CD4-positive, alpha-beta T cell treated with Interleukin-15 for 4 hours (primary cell): Measurements from ENCODE around the gene MEGF10.

Source experiments
- DNase-seq: peaks from one replicate; pipeline ENCODE4 v3.0.0-alpha.2; 2020; ENCODE audit warnings: low spot score

Gene MEGF10

DNA sequence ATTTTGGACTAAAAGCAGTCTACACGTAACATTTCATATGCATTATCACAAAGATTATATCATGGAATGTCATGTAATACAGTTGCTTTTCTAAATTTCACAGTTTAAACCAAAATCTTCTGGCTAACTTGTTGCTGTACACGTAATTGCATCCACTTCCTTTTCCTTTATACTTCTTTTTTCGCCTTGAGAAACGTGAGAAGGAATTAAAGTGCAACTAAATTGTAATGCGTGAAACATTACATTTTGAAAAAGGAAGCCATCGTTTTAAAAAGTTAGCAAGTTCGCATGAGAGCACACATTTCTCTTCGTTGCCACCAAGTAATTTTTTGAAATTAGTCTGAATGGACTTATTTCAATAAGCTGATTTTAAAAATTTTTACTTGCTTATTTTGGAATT is 80.0 kb downstream of the MEGF10 start:
- no peak for DNase-seq

DNA sequence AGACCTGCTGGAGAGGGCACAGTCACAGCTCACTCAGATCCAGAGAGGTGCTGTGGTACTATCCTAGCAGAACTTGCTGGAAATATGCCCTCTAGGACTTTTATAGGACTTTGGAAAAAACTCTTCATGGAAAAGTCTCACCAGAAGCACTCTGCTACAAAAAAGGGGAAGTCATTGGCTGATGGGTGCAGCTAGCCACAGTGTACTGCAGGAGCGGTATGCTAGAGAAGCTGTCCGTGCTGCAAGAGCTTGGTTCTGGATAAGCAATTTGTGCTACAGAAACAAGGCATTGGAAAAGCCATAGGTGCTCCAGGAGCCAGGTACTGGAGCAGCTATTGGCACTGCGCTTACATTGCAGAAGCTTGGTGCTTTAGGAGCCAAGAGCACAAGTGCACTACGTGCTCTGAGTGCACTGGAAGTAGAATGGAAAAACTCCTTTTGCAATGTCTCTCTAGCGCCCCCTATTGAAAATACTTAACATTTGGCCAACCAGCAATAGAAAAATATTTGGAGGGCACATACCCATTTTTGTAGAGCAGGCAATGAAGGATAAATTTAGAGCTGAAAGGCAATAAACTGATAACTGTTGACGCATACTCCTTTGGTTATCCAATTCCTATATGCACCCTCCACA is 83.4 kb downstream of the MEGF10 start:
- no peak for DNase-seq

DNA sequence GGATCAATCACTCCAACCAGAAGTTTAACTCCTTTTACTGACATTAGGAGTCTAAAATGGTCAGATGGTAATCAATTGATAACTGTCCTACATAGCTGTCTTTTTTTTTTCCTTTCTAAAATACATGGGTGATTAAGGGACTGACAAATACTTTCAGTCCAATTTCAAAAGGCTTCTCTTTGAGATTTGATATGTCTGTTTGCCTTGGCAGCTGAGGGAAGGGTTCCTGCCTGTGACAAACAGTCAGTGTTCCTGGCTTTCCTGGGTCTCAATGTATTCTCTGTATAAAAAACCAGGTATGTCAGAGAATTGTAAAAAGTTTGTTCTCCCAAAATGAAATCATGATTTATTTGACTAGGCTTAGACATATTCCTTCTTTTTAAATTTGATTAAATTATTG is 84.5 kb downstream of the MEGF10 start:
- DNase-seq, result no peak

DNA sequence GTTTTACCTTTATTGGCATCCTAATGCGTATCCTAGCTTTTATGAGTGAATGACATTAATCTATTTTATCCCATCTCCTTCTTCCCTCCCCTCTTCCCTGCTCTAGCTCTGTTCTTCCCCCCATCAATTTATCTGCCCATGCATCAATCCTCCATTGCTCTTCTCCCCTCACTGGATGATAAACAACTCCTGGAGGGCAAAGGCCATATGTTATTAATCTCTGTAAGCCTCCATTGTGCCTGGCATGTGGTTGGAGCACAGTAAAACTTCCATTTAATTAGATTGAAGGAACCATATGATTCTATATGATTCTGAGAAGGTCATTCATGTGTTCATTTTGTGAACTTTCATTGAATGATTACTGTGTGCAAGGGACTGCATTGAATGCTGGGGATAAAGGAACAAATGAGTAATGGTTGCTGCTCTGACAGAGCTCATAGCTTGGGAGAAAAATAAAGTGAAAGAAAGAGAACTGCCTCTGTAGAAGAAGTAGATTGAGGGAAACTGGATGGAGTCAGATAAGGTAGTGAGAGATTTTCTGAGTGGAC is 85.0 kb downstream of the MEGF10 start:
- no peak for DNase-seq

DNA sequence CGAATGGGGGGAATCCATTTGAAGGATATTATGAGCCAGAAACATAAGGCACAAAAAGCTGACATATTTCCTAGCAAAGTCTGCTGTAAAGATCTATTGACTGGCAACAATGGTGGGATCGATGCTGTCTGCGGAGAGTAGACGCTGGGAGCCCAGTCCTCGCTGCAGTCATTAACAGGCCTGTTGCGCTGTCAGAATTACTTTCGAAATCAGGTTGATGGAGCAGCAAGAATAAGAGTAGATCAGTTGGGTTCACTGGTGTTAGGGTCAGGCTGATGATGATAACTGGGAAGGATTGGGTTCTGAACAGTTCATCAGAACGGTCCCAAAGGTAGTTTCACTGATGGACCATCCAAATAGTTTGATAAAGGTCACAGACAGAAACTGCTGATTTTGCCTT is 87.1 kb downstream of the MEGF10 start:
- no peak for DNase-seq

DNA sequence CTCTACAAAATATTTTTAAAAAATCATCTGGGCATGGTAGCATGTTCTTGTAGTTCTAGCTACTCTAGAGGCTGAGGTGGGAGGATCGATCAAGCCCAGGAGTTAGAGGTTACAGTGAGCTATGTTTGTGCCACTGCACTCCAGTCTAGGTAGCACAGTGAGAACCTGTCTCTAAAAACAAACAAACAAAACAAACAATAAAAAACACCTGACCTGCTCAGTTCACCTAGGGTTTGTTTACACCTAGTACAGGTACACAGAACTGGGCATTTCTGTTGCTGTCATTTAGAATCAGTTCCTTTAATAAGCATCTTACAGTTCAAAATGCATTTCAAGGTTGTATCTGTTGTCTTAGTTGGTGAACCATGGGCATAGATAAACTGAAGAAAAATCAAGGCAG is 95.3 kb downstream of the MEGF10 start:
- no peak for DNase-seq

DNA sequence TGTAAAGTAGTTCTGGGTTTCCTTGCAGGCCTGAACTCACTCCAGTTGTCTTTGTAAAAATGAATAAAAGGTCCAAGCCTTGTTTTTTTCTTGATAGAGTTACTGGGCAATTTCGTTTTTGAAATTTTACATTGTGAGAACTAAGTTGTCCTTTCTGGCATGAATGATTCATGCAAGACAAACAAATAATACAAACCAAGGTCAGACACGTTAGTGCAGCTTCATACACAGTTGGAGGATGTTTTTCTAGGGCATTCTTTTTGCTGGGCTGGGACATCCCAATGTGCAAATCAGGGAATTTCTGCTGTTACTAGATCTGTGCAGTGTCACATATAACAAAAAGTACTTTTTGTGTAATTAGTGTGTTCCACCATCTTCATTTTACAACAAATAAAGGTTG is 96.0 kb downstream of the MEGF10 start:
- DNase-seq, result no peak

DNA sequence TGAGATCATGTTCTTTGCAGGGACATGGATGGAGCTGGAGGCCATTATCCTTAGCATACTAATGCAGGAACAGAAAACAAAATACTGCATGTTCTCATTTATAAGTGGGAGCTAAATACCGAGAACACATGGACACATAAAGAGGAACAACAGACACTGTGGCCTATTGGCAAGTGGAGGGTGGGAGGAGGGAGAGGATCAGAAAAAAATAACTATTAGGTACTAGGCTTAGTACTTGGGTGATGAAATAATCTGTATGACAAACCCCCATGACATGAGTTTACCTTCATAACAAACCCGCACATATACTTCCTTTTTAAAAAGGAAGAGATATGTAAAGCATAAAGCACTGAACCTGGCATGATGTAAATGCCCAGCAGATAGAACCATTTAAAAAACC is 99.0 kb downstream of the MEGF10 start:
- no peak for DNase-seq

DNA sequence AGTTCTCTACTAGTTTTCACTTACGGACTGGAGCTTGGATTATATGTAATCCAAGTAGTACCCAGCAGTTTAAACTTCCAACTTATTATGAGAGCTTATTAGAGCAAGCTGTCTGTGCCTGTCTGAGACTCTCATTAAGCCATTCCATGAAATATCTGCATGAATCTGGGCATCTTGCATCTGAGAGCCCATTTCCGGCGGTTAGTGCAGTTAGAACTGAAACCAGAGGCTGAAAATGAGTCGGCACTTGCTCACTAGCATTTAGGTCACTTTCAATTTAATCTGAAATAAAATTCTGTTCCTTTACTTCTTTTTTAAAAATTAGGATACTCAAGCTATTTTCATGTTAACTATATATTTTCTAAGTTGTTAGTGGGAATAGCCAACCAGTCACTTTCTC is 102.2 kb downstream of the MEGF10 start:
- no peak for DNase-seq

DNA sequence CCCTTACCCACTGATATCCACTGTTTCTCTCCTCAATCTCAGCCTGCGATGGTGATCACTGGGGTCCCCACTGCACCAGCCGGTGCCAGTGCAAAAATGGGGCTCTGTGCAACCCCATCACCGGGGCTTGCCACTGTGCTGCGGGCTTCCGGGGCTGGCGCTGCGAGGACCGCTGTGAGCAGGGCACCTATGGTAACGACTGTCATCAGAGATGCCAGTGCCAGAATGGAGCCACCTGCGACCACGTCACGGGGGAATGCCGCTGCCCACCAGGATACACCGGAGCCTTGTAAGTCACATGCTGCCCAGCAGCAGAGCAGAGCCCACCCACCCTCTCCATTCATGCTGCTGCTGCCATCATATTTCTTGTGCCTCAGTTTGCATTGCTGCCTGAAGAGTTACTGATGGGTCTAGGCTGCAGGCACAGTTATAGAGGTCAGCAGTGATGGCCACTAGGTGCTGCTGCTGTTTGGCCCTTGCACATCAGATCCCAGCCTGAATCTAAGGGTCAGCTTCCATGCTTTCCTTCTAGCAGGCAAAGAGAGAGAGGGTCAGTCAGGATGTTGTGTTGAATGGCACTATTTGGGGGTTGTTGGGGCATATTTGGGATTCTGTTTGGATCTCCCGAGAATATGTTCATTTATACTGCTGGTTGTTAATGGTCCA is 106.0 kb downstream of the MEGF10 start:
- DNase-seq, result no peak

DNA sequence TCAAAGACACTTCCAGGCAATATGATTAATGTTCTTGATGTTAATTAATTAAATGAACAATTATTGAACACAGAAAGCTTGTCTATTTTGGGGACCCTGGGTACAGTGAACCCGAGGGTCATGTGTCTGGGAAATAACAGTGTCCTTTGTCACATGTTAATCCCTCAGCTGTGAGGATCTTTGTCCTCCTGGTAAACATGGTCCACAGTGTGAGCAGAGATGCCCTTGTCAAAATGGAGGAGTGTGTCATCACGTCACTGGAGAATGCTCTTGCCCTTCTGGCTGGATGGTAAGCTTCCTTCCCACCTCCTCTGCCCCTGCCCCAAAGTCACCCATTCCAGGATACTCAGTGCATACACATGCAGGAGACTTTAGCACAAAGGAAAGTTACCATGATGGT is 107.9 kb downstream of the MEGF10 start:
- no peak for DNase-seq

DNA sequence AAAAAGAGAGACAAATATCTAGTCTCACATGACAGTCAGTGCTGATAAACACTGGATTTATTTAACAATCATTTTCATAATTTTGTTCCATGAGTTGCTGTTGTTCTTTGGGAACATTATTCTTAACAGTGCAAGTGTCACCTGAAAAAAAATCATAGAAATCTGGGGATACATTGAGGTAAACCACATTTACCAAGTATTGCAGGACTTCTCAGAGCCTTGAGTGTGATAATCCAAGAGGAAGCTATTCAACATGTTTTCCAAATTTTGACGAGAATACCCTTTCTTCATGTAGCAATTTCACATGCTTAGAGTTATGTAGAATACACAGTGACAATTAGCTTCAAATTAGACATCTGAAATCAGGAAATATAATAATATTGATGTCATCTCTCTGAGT is 108.5 kb downstream of the MEGF10 start:
- DNase-seq, result no peak

DNA sequence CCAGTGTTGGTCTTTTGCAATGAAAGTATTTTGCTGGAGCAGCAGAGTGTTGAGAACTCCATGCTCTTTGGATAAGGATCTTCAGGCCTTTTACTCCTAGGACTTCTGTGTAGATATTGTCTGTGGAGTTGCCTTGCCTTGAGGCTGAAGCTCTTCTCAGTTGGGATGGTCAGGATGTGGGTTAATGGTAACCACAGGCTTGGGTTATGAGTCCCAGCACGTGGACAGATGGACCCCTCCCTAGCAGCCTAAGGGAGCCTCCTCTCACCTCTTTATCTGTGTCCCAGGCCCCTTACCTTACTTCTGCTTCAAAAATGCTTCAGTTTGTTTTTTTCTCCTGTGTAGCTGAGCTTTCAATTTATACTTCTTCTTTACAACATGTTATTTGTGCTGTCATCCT is 109.9 kb downstream of the MEGF10 start:
- no peak for DNase-seq

DNA sequence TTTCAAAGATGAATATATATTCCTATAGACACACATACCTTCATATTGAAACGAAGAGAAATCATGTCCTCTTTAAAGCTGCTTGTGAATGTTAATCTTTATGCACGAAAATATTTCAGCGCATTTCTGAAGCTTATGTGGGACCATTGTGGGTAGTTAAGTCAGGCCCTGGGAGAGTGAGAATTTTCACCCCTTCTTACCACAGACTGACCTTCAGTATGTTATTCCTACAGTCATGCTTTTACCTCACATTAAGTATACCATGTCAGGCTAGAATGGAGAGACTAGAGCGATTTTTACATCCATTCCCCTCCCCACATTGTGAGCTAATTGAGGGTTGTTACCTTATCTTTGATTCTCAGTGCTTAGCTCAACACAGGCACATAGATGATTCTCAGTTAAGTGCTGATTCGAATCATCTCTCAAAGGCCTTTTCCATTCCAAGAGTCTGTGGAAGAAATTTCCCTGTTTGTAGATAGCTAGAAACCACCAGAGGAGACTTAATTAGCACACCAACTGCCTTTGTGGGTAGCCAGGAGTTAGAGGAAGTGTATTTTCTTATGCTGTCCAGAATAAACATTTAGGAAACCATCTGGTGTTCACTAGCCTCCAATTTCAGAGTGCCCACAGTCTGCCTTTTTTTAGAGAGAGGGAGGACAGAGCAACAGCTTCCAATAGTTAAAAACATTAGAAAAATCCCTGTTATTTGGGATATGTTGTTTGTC is 110.5 kb downstream of the MEGF10 start:
- no peak for DNase-seq

DNA sequence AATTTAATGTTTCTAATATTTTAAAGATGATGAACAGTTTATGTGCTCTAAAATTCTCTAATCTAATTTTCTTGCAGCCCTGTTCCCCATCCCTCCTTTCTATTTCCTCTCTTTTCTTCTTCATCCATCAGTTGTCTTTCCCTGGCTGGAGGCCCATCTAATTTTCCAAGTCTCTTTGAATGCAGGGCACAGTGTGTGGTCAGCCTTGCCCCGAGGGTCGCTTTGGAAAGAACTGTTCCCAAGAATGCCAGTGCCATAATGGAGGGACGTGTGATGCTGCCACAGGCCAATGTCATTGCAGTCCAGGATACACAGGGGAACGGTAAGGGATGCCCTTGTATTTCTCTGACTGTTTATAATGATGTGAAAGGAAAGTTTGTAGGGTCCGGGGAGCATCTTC is 111.8 kb downstream of the MEGF10 start:
- DNase-seq, result no peak

DNA sequence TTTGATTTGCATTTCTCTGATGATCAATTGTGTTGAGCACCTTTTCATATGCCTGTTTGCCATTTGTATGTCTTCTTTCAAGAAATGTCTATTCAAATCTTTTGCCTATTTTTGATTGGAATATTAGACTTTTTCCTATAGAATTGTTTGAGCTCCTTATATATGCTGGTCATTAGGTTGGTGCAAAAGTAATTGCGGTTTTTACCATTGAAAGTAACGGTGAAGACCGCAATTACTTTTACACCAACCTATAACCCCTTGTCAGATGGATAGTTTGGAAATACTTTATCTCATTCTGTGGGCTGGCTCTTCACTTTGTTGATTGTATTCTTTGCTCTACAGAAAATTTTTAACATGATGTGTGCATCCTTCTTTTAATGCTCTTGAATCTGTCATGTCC is 113.6 kb downstream of the MEGF10 start:
- no peak for DNase-seq

DNA sequence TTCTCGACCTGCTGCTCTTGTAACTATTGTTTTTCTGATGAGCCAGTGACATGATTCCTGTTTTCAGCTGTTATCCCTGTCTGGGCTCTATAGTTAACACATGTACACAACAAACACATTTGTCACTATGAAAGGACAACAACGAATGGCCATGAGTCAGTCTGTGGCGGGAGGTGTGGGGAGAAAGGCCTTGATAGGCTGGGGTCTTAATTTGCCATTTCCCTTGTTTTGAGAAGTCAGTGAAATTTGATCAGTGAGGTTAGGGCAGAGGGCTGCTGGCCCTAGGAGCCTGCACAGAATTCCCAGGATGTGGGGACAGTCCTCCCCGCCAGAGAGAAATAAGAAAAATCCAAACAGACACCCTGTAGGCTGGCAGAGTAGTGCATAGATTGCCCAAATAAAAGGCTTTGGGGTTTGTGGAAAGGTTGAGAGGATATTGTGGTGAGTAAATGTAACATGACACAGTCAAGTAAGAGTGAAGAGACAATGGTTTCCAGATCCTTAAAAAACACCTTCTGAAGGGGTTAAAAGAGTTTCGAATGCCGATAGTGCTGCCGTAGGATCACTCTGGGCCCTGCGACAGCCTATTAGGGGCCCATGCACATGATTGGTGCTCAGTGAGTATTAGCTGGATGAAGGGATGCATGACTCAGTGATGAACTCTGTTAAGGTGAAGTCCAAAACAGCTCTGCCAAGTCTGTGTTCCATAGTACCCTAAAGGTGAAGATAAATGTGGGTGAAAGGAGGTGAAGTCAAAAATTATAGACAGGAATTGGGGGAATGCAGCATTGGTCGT is 115.9 kb downstream of the MEGF10 start:
- DNase-seq, result no peak

DNA sequence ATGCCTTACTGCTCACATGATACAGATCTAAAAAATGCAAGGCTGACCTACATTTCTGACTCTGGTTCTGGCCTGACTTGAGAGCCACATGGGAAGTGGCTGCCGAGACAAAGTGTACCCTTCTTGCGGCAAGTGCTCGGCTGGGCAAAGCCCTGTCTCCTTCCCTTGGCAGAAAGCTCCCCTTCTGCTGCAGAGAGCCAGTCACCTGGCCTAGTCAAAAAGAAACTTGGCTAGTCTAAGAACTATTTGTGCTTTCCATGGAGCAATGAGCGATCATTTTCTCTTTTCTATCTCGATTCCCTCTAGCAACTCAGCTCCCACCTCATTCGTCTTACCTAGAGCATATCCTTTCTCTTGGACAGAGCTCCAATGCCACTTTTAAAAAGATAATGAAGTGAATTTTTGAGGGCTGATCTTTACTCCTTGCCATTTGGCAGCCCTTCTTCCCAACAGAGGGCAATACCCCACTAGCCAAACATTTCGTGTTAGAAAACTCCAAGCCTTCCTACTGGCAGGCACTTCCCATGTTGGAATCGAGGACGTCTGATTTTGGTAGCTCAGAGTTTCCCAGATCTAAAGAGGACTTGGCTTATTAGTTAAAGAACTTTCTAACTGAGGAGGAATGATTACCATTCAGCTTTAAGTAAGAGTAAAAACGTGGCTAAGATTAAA is 118.8 kb downstream of the MEGF10 start:
- no peak for DNase-seq

DNA sequence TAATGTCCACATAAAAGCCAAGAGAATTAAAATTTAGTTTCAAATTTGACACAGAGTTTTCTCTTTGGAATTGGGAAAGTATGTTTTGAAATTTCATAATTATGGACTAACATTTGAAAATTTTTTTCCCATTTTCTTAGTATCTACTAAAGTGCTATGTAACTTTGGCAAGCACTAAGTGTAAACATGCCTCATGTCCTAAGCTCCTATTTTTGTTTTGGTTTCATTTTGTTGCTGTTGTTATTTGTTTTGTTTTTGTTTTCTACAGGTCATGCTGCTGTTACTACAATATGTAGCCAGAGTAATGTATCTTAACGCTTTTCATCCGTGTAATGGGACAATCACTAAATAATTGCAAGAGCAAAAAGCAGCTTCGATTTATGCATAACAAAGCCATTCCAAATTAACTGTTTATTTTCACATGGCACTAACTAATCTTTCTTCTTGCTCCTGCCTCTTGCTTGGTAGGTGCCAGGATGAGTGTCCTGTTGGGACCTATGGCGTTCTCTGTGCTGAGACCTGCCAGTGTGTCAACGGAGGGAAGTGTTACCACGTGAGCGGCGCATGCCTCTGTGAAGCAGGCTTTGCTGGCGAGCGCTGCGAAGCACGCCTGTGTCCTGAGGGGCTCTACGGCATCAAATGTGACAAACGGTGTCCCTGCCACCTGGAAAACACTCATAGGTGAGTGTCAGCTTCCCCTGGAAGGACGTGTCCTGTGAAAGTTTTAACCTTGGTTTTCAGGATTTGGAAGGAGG is 119.5 kb downstream of the MEGF10 start:
- DNase-seq, result no peak

DNA sequence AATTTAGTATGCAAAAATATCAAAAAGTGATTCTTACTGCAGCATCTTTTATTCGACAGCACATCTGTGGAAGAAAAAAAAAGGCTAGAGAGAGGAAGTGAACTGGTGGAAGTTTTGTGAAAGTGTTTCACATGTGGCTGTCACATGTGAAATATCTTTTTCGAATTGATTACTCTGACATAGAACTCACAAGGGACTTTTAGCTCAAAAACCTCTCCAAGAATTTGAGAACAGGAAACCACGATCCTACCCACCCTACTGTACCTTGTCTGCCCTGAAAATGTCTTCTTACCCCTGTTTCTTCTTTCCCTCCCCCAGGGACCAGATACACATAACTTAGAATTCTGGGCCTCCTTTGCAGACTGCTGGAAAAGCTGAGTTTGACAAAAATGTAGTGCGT is 120.4 kb downstream of the MEGF10 start:
- no peak for DNase-seq

DNA sequence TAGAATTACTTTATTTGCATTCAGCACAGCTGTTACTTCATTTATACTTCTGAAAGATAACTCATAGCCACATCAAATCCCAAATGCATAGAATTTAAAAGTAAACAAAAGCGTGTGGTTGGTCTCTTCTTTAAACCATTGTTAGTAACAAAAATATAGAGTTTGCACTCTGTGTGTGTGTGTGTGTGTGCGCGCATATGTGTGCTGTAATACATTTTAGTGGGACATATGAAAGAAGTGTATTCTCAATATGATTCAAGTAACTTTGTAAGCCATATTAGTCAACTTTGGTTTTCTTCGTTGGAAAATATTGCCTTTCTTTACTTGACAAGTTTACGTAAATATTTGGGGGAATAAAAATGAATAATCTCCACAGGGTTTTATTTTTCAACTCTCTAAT is 120.8 kb downstream of the MEGF10 start:
- DNase-seq, result no peak
